CD1c-positive myeloid dendritic cell (primary cell): ENCODE results near the gene CHST12.
"Not testable (repeated sequence)": the region's sequence is repeated elsewhere in the genome, so short reads cannot be mapped to it uniquely, and the experiment has no call there.

Source experiments
- DNase-seq: peaks from one replicate; pipeline ENCODE4 v3.0.0-alpha.2; 2016; ENCODE audit errors: extremely low spot score

The CHST12 gene

GRCh38 chr7:2378125-2378524 is 25.3 kb upstream of the CHST12 start:
- not testable (repeated sequence) for DNase-seq

GRCh38 chr7:2379161-2379560 is 24.2 kb upstream of the CHST12 start:
- no peak for DNase-seq

GRCh38 chr7:2379821-2380450 is 23.5 kb upstream of the CHST12 start:
- no peak for DNase-seq

GRCh38 chr7:2380461-2380860 is 22.9 kb upstream of the CHST12 start:
- no peak for DNase-seq

- no peak for DNase-seq
These were observed 22.2 kb upstream of the CHST12 start for GRCh38 chr7:2381227-2381626.

GRCh38 chr7:2381881-2382509 is 21.4 kb upstream of the CHST12 start:
- no peak for DNase-seq

GRCh38 chr7:2383543-2384274 is 19.7 kb upstream of the CHST12 start:
- DNase-seq: no peak

GRCh38 chr7:2384354-2385243 is 18.8 kb upstream of the CHST12 start:
- DNase-seq: no peak

GRCh38 chr7:2386122-2386521 is 17.3 kb upstream of the CHST12 start:
- not testable (repeated sequence) for DNase-seq

GRCh38 chr7:2386964-2387669 is 16.3 kb upstream of the CHST12 start:
- DNase-seq: no peak

GRCh38 chr7:2387897-2388636 is 15.3 kb upstream of the CHST12 start:
- DNase-seq: no peak

- no peak for DNase-seq
These were observed 14.8 kb upstream of the CHST12 start for GRCh38 chr7:2388637-2388954.

- peak; percentile 89 for DNase-seq
These were observed 13.2 kb upstream of the CHST12 start for GRCh38 chr7:2390020-2390816.

GRCh38 chr7:2393706-2394105 is 9.7 kb upstream of the CHST12 start:
- no peak for DNase-seq

- DNase-seq: no peak
These were observed 8.8 kb upstream of the CHST12 start for GRCh38 chr7:2394566-2395082.

GRCh38 chr7:2398506-2398905 is 4.9 kb upstream of the CHST12 start:
- no peak for DNase-seq

GRCh38 chr7:2399848-2400587 is 3.4 kb upstream of the CHST12 start:
- peak; percentile 31 for DNase-seq

- DNase-seq: no peak
These were observed 761 bp upstream of the CHST12 start for GRCh38 chr7:2402687-2403013.
